ENCODE measurements around the gene ADTRP. TPM values are rescaled to one million over a fixed set of nuclear protein-coding genes. Genes with fewer than 3 reads are reported as not detected.

The ADTRP gene
- total RNA-seq, 1 experiment from 2014 or later = 0.74 TPM

DNA sequence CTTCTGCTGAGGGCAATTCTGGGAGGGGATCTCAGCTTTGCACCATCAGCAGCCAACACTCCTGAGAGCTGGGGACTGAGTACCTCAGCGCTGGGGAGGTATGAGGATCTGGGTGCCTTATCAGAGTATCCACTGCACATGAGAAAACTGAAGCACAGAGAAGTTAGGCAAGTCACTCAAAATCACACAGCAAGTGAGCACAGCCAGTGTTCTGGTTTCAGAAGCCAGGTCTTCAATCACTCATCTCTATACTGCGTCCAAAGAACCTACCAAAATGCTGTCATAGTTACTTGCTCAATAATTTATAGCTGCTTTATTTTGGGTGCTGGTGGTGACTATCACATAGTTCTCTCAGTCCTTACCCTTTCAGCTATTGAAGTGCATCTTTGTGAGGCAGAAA, 5.0 kb downstream of the ADTRP start:
- DNase-seq (ENCODE audit: low spot score) = no peak

DNA sequence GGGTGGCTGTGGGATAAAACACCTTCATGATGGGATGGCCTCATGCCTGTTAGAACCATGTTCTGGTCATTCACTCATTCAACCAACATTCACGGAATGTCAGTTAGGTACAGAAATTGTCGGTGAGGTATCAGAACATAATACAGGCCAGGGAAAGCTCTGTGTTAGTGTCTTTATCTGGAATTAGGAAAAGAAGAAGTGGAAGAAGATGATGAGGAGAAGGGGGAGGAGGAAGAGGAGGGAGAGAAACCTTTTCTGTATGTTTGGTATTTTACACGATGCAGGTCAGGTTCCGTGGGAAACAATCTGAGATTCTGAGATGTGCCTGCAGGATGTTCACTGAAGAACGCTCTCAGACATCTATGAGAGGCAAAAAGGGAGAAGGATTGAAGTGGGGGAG, 5.6 kb downstream of the ADTRP start:
- no peak for DNase-seq (ENCODE audit: low spot score)

DNA sequence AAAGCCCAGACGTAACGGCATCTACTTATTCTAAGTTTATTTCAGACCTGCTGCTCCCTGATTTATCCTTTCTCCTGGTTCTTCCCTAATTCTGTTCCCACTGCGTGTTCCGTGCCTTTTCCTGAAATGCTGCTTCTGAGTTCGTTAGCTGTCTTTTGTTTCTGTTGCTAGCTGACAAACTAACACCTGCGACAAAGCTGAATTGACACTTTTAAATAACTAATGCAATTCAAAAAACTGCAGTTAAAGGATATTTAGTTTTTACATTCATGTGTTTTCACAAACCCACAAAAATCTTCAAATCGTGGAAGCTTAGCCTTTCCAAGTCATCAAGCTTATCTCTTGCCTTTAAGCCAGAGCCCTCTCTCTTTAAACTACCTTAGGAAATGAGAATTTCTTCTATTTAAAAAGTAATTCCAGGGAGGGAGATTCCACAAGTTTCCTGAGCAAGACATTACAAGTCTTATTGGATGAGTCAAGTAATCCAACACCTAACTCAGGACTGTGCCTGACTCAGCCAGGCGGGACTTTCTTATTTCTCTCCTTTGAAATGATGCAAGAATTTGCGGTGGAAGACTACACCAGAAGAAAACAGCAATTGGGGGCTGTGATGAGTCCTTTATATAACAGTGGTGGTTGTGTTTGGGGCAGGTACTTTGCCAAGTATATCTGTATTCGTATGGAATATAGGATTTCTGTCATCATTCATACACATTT, 6.3 kb downstream of the ADTRP start:
- DNase-seq (ENCODE audit: low spot score) = peak; percentile 93

DNA sequence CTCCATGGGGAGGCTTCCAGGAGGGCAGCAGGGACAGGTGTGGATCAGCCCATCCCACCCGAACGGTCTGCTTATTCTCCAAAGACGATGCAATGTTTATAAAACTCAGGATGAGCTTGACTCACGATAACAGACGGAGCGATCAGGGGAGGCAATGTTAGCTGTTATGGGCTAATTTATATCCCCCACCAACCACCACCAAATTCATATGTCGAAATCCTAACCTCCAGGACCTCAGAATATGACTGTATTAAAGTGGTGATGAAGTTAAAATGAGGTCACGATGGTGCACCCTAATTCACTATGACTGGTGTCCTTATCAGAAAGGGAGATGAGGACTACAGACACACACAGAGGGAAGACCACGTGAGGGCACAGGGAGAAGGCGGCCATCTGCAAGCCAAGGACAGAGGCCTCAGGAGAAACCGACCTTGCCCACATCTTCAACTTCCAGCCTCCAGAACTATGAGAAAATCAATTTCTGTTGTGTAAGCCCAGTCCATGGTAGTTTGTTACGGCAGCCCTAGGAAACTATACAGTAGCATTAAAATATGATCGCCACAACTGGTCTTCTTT, 7.0 kb downstream of the ADTRP start:
- no peak for DNase-seq (ENCODE audit: low spot score)

DNA sequence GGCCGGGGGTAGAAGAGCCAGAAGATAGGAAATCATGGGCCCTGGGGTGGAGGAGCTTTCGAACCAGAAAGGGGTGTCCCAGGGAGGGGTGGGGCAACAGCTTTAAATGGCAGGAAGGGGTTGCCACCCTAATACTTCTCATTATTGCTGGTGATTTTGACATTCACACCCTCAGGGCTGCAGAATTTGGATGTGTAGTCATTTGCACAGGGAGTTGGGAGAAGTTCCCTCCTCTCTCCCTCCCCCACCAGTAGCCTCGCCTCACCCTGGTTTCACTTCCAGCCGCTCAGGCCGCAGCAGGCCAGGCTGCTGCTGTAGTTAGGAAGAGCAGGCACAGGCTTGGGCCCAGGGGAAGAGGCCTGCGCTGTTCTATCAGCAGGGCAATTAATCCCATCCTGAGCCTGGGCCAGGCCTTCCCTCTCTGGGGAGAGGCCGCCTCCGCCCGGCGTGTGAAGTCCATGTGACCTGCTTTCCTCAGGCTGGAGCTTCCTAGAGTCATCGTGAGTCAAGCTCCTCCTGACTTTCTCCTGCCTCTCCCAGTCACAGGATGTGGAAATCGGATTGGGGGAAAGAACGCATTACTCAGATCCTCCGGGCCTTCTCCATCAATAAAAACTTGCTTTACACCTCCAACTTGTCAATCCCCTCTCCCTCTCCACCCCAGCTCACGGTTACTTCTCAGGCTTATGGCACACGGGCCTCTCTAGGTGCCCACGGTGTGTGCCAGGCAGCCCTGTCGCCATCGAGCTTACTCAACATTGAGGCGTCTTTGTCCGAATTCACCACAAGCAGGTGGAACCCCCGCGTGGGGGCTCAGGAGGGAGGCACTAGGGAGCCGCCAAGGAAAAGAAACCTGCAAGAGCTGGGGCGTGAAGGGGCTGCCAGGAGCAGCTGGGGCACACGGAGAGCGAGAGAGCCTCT, 7.8 kb downstream of the ADTRP start:
- peak; percentile 98 for DNase-seq (ENCODE audit: low spot score)

DNA sequence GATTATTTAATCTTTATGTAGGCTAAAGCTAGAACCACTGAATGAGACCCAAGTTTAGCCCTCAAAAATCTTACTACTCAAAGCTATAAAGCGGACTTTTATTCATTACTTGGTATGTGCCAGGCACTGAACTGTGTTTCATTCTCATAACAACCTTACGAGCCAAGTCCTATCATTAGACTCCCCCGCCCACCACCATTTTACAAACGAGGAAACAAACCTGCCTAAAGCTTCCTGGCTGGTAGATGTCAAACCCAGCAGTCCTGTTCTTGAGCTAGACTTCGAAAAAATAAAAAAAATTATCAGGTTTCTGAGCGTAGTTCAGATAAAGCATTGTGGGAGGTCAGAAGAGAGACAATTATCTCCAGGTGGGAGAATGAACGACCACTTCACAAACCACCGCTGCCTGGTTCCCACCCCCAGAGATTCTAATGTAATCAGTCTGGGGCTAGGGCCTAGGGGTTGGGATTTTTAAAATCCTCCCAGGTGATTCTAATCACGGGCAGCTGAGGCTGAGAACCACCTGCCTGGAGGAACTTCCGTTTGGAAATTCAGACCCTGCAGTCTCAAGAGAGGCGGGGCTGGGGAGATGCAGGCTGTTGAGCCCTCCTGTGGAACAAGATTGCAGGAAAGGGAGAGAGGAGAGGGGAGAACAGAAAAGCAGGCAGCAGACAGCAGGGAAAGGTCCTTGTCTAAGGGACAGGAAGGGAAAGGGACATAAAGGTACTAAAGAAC, 8.6 kb downstream of the ADTRP start:
- DNase-seq (ENCODE audit: low spot score) = peak; percentile 17

DNA sequence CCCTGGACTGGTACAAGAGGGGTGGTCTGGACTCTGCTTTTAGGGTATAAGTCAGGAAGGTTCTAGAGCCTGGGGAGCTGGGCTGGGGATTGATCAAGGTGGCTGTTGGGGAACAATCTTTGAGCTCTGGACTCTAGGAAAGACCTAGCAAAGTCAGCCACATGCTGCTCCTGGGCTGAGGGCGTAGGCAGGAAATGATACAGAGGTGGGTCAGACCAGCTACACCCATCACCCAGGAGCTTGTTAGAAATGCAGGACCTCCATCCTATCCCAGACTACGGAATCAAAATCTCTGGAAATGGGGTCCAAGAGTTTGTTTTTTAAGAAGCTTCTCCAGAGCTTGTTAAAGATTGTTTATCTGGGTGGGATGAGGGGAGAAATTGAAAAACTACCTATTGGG, 9.4 kb downstream of the ADTRP start:
- no peak for DNase-seq (ENCODE audit: low spot score)

DNA sequence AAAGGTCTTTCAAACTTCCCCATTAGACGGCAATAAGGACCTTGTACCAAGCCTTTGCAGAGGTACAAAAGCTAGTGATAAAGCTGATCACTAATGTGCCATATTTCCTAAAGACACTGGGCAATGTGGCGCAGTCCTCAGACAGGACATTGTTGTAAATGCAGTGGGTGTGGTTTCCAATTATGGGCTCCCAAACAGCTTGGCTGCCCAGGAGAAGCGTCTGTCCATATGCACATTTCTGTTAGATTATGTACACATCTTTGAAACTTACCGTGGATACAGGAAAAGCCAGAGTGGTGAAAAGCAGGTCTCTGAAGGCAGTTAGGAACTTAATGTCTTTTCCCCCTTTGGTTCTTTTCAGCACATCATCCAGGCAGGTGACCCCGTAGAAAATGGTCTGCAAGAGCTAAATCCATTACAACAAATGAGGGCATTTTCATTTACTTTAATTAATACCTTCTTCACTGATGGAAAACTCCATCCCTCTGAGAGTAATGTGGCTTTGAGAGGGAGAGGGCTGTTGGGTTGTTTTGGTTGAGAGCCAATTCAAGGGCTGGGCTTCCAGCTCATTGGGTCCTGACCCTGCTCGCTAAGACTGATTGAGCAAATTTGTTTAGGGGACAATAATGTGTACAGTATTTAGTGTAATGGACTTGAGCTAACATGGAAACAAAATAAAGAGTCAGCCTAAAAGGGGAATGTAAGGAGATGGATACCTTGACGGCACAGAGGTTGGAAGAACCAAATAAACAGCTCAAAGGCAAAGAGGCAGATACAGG, 10.4 kb downstream of the ADTRP start:
- DNase-seq (ENCODE audit: low spot score) = no peak

DNA sequence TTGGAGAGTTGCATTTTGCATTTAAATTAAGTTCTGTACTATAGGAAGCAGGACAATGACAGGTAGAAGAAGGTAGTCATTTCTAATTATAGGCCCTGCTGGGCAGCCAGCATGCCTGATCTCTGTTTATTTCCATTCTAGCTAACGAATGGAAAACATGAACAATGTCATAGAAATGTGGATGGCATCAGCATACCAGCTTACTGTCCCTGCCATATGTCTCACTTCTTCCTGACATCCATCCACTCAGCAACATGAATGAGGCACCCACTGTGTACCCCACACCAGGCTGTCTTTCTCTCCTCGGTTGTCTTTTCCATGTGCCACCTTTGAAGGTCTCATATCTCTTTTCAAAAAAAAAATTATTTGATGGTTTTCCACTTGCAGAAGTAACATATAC, 11.1 kb downstream of the ADTRP start:
- DNase-seq (ENCODE audit: low spot score) = no peak

DNA sequence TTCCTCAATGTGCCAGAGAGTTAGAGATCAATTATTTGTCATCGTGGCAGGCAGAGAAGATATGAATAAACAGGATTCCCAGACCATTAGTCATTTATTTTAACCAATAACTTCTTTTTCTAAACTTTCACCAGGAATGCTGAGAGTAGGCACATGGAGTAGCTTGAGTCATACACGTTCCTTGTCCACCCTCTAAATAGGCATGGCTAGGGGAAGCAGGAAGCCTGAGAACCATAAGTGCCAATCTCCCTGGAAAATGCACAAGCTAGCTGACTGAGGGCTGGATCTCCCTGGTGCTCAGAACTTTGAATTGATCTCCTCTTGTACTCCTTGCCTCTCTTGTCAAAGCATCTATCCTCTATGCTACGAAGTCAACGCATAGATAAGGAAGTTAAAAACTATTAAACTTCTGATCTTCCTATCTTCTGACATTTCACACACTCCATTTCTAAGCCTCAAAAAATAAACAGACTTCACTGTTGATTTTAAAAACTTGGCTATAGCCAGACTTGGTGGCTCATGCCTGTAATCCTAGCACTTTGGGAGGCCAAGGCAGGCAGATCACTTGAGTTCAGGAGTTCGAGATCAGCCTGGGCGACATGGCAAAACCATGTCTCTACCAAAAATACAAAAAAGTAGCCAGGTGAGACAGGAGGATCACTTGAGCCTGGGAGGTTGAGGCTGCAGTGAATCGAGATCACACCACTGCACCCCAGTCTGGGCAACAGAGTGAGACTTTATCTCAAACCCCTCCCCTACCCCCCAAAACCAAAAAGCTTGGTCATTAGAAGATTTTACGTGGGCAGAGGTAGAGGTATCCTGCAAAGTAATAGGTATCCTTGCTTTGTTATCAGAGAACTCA, 11.8 kb downstream of the ADTRP start:
- peak; percentile 95 for DNase-seq (ENCODE audit: low spot score)

DNA sequence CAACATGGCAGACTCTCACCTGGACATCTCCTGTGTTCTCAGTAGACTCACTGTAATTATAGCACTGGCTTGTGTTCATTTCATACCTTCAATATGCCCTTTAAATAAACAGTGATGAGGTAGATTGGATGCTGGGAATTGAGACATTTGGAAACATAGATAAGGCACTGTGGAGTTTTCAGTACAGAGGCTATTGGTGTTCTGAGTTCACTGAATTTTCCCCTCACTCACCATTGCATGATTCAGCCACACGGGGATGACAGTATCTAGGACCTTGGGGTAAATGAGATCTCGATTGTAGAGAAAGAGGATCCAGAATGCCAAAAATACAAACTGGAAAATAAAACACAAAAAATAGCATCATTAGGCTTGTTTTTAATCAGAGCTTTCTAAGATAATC, 12.6 kb downstream of the ADTRP start:
- DNase-seq (ENCODE audit: low spot score) = no peak

DNA sequence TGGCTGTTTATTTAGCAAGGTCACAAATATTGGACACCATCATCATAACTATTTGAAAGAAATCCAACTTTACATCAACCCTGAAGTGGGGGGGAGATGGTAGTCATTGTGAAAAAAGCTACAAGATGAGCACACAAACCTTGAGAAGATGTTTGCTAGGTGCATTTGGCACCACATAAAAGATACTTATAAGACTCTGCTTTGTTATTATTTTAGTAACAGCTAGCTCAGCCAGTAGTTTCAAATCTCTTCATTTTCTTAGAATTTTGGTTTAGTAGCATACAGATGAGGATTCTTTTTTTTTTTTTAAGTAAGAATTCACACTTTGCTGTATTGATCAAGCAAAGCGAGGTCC, 14.4 kb downstream of the ADTRP start:
- DNase-seq (ENCODE audit: low spot score) = no peak

DNA sequence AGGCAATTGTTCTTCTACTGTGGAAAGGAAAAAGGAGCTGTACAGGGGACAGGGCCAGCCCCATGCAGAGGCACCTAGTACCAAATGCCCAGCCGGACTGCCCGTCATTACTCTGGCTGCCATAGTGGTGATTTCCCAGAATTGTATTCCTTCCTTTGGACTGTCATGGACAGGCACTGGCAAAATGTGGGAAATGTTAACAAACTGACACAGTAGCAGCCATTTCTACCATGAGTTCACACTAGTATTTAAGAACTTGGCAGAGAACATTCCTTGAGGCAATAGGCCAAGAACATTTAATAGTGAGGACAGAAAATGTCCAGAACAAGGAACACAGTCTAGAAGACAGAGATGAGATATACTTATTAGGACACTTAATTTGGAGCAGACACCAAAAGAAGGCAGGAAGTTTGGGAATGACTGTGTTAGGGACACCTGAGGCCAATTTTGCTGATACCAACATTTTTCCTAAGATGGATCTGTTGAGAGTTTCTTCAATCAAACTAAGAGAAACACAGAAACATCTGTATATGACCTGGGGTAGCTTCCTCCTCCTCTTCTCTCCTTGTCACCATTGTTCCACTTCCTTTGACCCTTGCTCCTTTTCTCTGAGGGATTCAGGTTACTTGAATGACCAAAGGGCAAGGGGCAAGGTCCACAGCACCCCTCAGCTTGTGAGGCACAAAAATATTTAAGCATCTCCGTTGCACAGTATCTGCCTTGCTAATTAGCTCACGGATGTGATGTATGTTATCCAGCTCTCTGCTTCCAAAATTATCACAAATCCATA, 14.9 kb downstream of the ADTRP start:
- DNase-seq (ENCODE audit: low spot score) = no peak

DNA sequence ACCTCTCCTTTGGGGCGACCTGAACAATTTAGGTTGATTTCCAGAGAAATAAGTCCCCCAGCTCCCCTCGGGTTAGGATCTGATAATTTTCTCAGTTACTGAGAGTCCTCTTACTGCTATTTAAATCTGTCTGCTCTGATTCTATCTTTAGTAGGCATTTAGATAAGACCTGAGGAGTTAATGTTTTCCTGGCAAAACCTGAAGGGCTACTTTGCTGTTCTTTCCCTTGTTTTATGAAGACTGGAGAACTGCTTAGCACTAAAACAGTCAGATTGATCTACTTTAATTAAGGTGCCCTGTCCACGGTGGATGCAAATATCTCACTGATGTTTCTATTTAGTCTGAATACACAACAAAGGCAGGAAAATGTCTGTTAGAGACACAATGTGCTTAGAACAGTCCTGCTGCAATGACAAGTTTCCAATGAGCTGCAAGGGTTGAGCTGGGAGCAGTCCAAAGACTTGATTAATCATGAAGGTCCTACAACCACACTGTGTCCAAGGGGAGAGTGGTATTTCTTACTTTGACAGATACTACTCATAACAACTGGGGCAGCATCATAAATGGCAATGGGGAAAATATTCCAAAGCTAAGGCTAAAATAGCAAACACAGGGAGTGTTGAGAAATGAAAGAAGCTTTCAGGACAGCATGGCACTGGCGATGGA, 15.7 kb downstream of the ADTRP start:
- no peak for DNase-seq (ENCODE audit: low spot score)

DNA sequence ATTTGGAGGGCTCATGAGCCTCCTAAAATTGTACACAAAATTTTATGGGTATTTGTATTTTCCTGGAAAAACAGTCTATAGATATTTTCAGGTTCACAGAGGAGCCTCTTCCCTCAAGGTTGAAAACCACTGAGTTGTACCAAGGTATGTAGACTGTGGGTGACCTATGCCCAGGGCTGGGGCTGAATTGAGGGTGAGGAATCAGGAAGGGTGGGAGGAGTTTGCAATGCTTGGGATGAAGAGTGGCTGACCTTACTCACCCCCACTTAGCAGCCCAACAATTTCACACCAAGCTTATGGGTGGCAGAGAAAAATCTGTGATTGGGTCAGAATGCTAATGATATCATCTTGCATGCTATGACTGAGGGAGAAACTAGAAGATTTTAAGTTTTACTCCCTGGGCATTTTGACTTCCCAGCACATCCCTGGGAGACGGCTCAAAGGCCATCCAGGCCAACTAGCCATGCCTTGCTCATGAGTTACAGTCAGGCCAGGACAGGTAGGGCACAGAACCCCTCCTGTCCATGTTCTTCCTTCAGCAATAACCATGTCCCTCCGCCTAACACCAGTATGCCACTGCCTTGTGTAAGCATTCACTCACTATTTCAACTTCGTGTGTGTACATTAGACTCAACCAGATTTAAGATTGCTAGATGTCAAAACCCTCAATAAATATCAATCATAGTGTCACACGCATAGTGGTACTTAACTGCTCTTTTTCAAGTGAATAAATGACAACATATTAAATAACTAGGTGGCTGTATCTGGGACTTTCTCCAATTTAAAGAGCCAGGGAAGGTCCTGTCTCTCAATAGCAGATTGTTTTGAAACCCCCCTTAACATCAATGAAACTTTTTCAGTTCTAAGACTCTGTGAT, 16.6 kb downstream of the ADTRP start:
- no peak for DNase-seq (ENCODE audit: low spot score)

DNA sequence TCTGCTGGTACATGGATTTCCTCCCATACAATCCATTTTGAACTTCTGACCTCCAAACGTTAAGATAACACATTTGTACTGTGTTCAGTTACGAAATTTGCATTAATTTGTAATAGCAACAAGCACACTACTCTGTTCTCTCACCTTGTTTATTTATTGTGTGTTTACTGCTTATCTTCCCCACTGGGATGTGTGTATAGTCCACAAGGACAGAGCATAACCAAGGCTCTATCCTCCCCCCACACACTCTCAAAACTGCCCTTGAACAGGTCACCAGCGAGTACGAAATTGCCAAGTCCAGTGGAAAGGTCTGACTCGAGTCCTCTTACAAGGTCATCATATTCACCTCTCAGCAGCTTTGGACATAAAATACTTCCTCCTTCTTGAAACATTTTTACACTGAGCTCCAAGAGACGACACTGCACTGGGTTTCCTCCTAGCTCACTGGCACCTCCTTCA, 18.6 kb downstream of the ADTRP start:
- DNase-seq (ENCODE audit: low spot score) = no peak

DNA sequence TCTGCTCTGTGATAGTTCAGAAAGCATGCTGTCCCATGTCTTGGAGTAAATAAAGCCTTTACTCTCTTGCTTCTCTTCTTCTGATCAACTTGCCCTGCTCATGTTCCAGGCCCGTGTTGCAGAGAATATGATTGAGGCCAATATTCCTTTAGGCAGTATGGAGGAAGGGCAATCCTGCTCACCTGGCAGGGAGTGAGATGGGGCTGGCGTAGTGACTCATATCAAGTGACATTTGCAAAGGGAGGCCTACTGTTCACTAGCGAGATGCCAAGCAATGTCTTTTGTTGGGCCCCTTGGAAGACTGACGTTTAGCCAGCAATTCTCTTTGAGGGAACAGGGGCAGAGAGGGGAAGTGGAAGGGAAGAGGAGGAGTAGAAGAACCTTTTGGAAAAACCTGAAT, 19.7 kb downstream of the ADTRP start:
- no peak for DNase-seq (ENCODE audit: low spot score)

DNA sequence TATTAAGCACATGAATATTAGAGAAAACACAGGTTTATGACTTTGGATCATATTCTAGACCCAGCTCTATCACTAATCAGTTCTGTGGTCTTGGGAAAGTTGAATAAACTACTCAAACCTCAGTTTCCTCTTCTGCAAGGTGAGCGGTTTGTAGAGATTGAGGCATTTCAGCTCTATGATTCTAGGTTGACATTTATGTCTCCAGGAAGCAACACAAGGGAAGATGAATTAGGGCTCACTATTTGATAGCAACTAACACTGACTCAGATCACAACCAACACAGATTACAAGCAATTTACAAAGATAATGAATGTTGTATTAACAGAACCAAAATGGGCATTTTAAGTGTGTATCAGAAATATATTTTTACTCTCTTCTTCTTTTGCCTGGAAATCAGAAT, 21.9 kb downstream of the ADTRP start:
- DNase-seq (ENCODE audit: low spot score) = no peak

All from H4 (cell line).